Stimulated activated CD8-positive, alpha-beta memory T cell treated with anti-CD3 and anti-CD28 coated beads, Interleukin-7, amount 100 ng/mL, for 4 hours (primary cell): ENCODE results near the gene SARS1.
A peak's percentile ranks its signal among the peaks of the same experiment; 100 is the strongest.
"Not testable (repeated sequence)": the region's sequence is repeated elsewhere in the genome, so short reads cannot be mapped to it uniquely, and the experiment has no call there.

Source experiments
- DNase-seq, 2 donors: peaks; one replicate each; pipeline ENCODE4 v3.0.0-alpha.2; 2020; ENCODE audit warnings: low read depth in 2 of 2

The SARS1 gene

DNA sequence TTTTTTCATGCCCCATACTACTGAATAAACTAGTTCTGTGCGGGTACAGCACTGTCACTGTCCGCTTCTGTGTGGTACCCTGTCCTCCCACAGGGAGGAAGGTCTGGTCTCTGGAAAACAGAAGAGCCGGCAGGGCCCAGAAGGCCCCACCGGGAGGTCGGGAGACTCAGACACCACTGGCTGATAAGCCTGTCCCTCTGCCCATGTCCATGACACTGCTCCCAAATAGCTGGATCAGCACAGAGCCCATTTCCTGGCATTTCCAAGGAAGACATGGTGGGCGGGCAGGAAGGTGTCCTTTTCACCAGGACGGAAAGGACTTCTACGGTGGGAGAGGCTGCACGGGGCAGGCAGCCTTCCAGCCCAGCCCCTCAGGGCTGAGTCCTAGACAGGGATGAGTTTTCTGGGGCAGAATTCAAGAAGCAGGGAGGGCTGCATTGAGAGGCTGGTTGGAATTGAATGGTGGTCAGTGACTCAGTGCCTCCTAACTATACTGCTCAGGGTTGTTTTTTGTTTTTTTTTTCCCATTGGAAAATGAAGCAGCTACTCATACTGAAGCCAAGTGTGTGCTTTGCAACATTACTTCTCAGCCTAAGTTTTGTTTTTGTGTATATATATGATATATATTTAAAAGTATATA, 62.1 kb downstream of the SARS1 start:
- no peak for DNase-seq

DNA sequence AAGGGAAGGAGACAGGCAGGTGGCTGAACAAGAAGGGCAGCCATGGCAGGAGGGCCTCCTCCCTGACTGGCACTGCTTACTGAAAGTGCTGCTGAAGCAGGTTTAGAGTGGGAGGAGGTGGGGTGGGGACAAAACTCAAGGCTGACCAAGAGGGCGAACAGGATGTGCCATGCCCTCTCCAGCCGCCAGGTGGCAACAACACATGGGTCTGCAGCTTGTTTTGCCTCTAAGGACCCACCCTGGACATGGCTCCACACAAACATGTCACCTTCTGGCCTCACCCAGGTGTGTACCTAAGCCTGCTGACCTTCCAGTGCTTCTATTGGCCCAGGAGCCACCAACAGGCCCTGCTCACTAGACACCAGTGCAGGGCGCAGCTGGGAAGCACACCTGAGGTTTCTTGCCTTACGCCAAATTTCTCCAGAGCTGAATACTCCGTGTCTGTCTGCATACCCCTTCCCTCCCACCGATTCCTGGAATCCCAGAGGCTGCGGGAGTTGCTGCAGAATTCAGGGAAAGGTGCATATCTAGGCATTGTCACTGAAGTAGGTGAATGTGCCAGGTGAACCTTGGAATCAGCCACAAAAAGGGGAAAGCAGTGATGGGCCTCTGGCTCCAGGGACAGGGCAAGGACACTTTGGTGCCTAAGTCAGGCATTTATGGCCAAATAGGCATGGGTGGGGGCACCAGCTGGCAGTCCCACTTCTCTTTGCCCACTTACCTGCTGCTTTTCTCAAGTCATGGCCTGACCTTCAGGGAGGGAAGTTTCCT, 63.9 kb downstream of the SARS1 start:
- peak; percentile 24 to 40 for DNase-seq

DNA sequence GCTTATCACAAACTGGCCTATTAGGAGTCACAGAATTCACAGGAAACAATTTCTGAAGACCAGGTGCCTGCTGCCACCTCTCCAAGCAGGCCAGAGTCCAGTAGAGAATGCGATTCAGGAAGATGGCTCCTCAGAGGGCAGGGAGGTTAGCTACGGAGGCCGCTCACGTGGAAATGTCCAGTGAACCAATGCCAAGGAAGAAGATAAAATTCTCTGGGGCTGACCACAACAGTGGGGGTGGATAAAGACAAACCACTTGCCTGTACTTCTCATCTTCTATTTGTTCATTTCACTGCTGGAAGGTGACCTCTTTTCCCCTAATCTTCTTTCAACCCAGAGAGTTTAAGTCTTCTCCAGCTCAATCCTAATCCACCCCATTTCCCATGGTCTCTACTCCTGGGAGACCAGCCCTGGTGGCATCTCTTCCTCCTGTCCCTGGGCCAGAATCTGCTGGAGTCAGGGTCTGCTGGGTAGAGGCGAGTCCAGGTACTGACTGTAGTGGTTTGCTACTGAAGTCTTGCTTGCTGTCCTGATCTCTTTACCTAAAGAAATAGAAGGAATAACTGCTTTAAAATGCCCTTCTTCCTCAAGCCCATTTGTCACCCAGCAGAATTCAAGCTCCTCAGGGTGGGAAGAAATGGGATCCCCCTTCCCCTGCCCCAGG, 66.0 kb downstream of the SARS1 start:
- no peak for DNase-seq

DNA sequence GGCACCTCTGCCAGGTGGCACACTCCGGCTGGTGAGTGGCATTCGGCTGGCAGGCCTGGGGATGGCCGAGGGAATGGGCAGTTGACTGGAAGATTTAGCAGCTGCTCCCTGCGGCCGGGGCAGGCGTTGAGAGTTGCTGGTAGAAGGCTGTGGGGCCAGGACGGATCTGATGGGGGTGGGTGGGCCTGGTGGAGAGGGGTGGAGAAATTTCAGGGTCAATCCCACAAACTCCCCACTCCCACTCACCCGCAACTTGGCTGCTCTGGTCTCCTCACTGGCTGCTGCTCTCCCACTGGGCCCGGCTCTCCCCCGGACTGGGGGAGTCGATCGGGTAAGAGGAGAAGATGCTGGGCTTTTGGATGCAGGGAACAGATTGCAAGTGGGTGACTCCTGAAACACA, 67.1 kb downstream of the SARS1 start:
- no peak for DNase-seq

DNA sequence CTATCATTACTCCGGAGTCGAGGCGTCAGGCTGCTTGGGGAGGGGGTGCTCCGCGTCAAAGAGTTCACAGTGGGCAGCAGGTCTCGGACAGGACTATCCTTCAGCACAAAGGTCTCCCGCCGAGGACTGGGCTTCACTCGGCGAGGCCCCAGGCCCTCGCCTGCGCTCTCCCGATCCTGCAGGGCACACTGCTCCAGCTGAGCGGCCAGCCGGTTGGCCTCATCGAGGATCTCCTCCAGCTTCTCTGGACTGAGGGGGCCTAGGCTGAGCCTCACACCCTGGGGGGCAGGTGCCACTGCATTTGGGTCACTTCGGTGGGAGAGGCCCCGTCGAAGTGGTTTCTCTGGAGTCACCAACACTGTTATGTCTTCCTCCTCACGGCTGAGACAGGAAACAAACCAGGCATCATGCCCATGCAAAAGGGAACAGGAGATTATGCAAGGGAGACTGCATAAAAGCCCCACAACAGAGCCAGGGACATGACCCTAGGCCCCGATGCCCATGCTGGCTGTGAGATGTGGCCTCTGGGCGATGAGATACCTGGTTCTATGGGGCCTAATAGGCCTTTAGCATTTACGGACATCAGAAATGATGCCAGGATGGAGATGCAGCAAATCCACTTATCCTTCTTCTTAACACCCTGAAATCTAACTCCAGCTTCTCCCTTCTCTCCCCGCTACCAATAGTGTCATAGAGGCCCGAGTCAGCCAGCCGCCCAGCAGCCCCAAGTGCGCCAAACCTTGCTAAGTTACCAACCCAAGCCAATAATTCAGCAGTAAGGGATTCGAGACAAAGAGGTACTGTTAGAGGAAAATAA, 68.2 kb downstream of the SARS1 start:
- DNase-seq, result no peak

DNA sequence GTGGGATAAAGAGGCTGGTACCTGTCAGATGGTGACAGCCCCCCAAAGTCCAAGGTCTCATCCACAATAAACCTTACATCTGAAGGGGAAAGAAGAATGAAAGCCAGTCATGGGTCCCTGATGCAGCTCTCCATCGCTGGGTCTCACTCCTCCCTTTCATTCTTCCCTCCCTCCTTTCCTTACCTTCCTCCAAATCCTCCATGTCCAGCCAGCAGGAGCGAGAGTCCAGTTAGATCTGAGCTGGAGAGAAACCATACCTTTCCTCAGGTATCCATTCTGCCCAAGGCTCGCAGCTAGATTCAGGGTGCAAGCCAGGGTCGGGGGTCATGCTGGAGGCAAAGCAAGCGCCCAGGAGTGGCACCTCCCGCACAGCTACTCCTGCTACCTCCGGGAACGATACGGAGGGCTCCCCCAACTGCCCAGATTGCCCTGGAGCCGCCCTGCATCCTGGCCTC, 68.8 kb downstream of the SARS1 start:
- DNase-seq, result no peak

DNA sequence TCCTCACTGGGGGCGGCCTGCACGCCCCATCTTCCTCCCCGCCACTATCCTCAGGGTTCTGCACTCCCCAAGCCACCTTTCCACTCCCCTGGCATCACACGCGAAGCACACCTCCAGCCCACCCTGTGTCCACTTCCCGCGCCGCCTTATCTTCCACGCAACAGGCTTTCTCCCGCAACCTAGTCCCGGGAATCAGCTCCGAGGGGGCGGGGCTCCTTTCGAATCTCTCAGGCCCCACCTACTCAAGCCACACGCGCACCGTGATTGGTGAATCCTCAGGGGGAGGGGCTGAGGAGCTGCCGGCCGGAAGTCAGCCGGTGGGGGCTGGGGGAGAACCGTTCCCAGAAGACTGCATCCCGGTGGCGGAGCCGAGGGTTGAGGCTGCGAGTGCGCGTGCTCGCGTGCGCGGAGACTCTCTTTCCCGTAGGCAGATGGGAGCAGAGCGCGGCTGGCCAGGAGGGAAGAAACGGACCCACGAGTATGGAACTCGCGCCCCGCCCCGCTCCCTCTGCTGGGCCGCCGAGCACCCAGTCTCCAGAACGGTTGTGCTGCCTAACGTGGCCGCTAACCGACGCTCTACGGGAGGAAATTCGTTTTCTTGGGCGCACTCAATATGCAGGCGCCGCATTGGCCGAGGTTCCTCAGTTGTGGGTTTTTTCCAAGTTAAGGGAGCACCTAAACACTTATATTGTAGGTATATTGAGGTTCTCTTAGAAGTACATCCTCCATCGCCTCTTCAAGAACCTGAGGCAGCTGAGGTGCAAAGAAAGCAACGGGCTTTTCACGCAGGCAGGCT, 69.4 kb downstream of the SARS1 start, which contains the start of gene PSRC1:
Gene PSRC1, minus strand, starts transcription at position 194 of the 796 bp plus-strand sequence.
- DNase-seq, result peak; percentile 81 to 82

DNA sequence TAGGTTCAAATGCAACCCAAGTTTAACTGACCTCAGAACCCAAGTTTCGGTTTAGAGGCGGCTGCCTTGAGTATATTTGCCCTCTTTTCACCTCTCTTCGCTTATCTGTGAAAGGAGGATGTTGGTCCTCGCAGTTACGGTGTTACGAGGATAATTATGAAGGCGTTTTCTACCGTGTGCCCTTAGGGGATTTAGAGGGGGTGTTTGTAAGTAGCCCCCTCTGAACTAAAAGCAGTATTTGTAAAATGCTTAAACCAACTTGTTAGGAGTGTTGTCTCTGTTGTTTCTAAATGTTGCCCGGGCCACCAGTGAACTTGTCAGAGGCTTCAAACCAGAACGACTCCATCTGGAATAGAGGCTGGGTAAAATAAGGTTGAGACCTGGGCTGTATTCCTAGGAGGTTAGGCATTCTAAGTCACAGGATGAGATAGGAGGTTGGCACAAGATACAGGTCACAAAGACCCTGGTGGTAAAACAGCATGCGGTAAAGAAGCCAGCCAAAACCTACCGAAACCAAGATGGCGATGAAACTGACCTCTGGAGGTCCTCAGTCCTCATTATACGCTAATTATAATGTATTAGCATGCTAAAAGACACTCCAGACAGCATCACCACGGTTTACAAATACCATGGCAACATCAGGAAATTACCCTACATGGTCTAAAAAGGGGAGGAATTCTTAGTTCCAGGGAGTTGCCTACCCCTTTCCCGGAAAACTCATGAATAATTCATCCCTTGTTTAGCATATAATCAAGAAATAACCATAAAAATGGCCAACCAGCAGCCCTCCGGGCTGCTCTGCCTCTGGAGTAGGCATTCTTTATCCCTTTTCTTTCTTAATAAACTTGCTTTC, 70.3 kb downstream of the SARS1 start:
- no peak for DNase-seq

DNA sequence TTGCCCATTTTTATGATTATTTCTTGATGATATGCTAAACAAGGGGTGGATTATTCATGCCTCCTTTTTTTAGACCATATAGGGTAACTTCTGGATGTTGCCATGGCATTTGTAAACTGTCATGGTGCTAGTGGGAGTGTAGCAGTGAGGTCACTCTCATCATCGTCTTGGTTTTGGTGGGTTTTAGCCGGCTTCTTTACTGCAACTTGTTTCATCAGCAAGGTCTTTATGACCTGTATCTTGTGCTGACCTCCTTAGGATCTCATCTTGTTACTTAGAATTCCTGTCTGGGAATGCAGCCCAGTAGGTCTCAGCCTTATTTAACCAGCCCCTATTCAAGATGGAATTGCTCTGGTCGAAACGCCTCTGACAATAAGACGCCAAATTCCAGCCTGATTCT, 73.0 kb downstream of the SARS1 start:
- DNase-seq, result not testable (repeated sequence)
